ENCODE data around the gene ST8SIA1.

DNA sequence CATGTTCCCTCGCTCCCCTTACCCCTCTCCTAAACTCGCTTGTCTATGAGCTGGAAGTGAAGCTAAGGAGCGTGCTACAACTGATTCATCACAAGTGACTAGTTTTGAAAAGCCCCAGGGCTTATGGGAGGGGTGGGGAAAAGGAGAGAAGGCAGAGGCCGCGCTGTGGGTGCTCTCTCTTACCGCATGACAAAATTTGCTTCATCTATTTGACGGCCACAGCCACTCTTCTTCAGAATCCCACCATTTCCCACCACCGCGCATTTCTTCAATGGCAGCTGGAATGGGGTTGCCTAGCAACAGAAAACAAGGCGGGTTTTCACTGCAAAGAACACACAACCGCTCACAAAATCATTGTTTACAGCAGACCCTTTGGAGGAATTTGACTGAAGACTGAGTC, 79.4 kb downstream of the ST8SIA1 start:
- TF ChIP-seq, protein P1, sequence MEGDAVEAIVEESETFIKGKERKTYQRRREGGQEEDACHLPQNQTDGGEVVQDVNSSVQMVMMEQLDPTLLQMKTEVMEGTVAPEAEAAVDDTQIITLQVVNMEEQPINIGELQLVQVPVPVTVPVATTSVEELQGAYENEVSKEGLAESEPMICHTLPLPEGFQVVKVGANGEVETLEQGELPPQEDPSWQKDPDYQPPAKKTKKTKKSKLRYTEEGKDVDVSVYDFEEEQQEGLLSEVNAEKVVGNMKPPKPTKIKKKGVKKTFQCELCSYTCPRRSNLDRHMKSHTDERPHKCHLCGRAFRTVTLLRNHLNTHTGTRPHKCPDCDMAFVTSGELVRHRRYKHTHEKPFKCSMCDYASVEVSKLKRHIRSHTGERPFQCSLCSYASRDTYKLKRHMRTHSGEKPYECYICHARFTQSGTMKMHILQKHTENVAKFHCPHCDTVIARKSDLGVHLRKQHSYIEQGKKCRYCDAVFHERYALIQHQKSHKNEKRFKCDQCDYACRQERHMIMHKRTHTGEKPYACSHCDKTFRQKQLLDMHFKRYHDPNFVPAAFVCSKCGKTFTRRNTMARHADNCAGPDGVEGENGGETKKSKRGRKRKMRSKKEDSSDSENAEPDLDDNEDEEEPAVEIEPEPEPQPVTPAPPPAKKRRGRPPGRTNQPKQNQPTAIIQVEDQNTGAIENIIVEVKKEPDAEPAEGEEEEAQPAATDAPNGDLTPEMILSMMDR (IDR thresholded peaks at IDR 0.05; ENCODE audit: insufficient read depth, low read depth, low read length): no peak
- TF ChIP-seq EZH2 (IDR thresholded peaks at IDR 0.05; ENCODE audit: insufficient read depth, low read length): no peak
